Measurements from ENCODE around the gene CCL18. TPM values are rescaled to one million over a fixed set of nuclear protein-coding genes. Genes with fewer than 3 reads are reported as not detected.
A peak's percentile ranks its signal among the peaks of the same experiment; 100 is the strongest.
"Not testable (repeated sequence)": the region's sequence is repeated elsewhere in the genome, so short reads cannot be mapped to it uniquely, and the experiment has no call there.

Gene CCL18
- total RNA-seq, 8 experiments from 2014 or later: 0.29 to 0.73 (median 0.59) TPM; not detected in 4

- in situ Hi-C loops (cut with MboI; ENCODE audit: low pct_unique_long_range_greater_than_20kb in 2 of 9, low sequenced_read_pairs in 9 of 9, unreplicated experiment in 9 of 9): no loop called here
- 0 to 86% (median 60%) methylated on average over 2 of the region's 2 CpGs; no CpG with 5 or more reads in 2 of the 10 experiments for WGBS, 10 experiments
- no peak for ATAC-seq (replicated peaks in 6 of 8)
Measured at GRCh38 chr17:36055171-36055570, 8.9 kb upstream of the CCL18 start.

GRCh38 chr17:36055921-36056520, 8.1 kb upstream of the CCL18 start:
- no peak for ATAC-seq (replicated peaks in 6 of 8)
- WGBS, 10 experiments: 28 to 83% (median 59%) methylated on average over 1 to 4 of the region's 4 CpGs
- in situ Hi-C loops (cut with MboI; ENCODE audit: low pct_unique_long_range_greater_than_20kb in 2 of 9, low sequenced_read_pairs in 9 of 9, unreplicated experiment in 9 of 9): no loop called here
- H3K4me3 ChIP-seq: no peak overlapping the region
- H3K4me1 ChIP-seq (replicated peaks in 1 of 2): no peaks in the 10 kb centered on the region
- H3K27ac ChIP-seq: no peak overlapping the region

More at GRCh38 chr17:36055171-36055570, 8.9 kb upstream of the CCL18 start:
- Histone ChIP-seq H3K4me3 (no peak overlapping the region), H3K4me1 (replicated peaks in 1 of 2) (no peaks in the 10 kb centered on the region), H3K27ac (no peak overlapping the region)

GRCh38 chr17:36057911-36058310, 6.2 kb upstream of the CCL18 start:
- in situ Hi-C loops (cut with MboI; ENCODE audit: low pct_unique_long_range_greater_than_20kb in 2 of 9, low sequenced_read_pairs in 9 of 9, unreplicated experiment in 9 of 9): no loop called here
- no peak for ATAC-seq (replicated peaks in 6 of 8)
- Histone ChIP-seq H3K4me1 (replicated peaks in 1 of 2) (no peaks in the 10 kb centered on the region), H3K27ac (no peak overlapping the region), H3K4me3 (no peak overlapping the region)

- no peak overlapping the region for H3K4me3 ChIP-seq
- 0 to 94% (median 72%) methylated on average over 1 to 6 of the region's 7 CpGs; no CpG with 5 or more reads in 2 of the 10 experiments for WGBS, 10 experiments
- no peak overlapping the region for H3K27ac ChIP-seq
- H3K4me1 ChIP-seq (replicated peaks in 1 of 2): no peaks in the 10 kb centered on the region
- no peak for ATAC-seq (replicated peaks in 6 of 8)
- in situ Hi-C loops (cut with MboI; ENCODE audit: low pct_unique_long_range_greater_than_20kb in 2 of 9, low sequenced_read_pairs in 9 of 9, unreplicated experiment in 9 of 9): no loop called here
Measured at GRCh38 chr17:36059406-36059805, 4.7 kb upstream of the CCL18 start.

- in situ Hi-C loops (cut with MboI; ENCODE audit: low pct_unique_long_range_greater_than_20kb in 2 of 9, low sequenced_read_pairs in 9 of 9, unreplicated experiment in 9 of 9): no loop called here
Measured at GRCh38 chr17:36060816-36061215, 3.3 kb upstream of the CCL18 start.

GRCh38 chr17:36066365-36066985, 2.4 kb downstream of the CCL18 start:
- 10 to 96% (median 60%) methylated on average over 1 to 4 of the region's 6 CpGs; no CpG with 5 or more reads in 2 of the 10 experiments for WGBS, 10 experiments
- Histone ChIP-seq H3K4me3 (no peak overlapping the region), H3K27ac (no peak overlapping the region), H3K4me1 (replicated peaks in 1 of 2) (no peaks in the 10 kb centered on the region)
- in situ Hi-C loops (cut with MboI; ENCODE audit: low pct_unique_long_range_greater_than_20kb in 2 of 9, low sequenced_read_pairs in 9 of 9, unreplicated experiment in 9 of 9): no loop called here
- ATAC-seq (replicated peaks in 6 of 8): peak in 1 of 8 experiments; percentile 38

More at GRCh38 chr17:36060816-36061215, 3.3 kb upstream of the CCL18 start:
- WGBS, 10 experiments: 5 to 100% (median 61%) methylated on average over 1 to 2 of the region's 2 CpGs; no CpG with 5 or more reads in 1 of the 10 experiments
- Histone ChIP-seq H3K4me3 (no peak overlapping the region), H3K27ac (no peak overlapping the region), H3K4me1 (replicated peaks in 1 of 2) (no peaks in the 10 kb centered on the region)
- ATAC-seq (replicated peaks in 6 of 8): no peak

GRCh38 chr17:36068524-36068923, 4.5 kb downstream of the CCL18 start:
- H3K4me1 ChIP-seq (replicated peaks in 1 of 2): no peaks in the 10 kb centered on the region
- in situ Hi-C loops (cut with MboI; ENCODE audit: low pct_unique_long_range_greater_than_20kb in 2 of 9, low sequenced_read_pairs in 9 of 9, unreplicated experiment in 9 of 9): no loop called here
- H3K27ac ChIP-seq: no peak overlapping the region
- WGBS, 10 experiments: 15 to 86% (median 67%) methylated on average over 1 to 3 of the region's 3 CpGs; no CpG with 5 or more reads in 3 of the 10 experiments
- ATAC-seq (replicated peaks in 6 of 8): no peak
- H3K4me3 ChIP-seq: no peak overlapping the region

- H3K4me3 ChIP-seq: no peak overlapping the region
- in situ Hi-C loops (cut with MboI; ENCODE audit: low pct_unique_long_range_greater_than_20kb in 2 of 9, low sequenced_read_pairs in 9 of 9, unreplicated experiment in 9 of 9): no loop called here
- H3K4me1 ChIP-seq (replicated peaks in 1 of 2): no peaks in the 10 kb centered on the region
- H3K27ac ChIP-seq: no peak overlapping the region
- ATAC-seq (replicated peaks in 6 of 8): no peak
Measured at GRCh38 chr17:36069136-36069535, 5.1 kb downstream of the CCL18 start.

GRCh38 chr17:36070427-36070826, 6.4 kb downstream of the CCL18 start:
- H3K4me1 ChIP-seq (replicated peaks in 1 of 2): no peaks in the 10 kb centered on the region
- no peak overlapping the region for H3K4me3 ChIP-seq
- in situ Hi-C loops (cut with MboI; ENCODE audit: low pct_unique_long_range_greater_than_20kb in 2 of 9, low sequenced_read_pairs in 9 of 9, unreplicated experiment in 9 of 9): no loop called here
- WGBS, 10 experiments: 0 to 67% (median 13%) methylated on average over 1 to 2 of the region's 3 CpGs; no CpG with 5 or more reads in 4 of the 10 experiments
- no peak for ATAC-seq (replicated peaks in 6 of 8)
- H3K27ac ChIP-seq: no peak overlapping the region

GRCh38 chr17:36071751-36072150, 7.7 kb downstream of the CCL18 start:
- WGBS, 10 experiments: 0 to 88% (median 68%) methylated on average over 1 to 2 of the region's 2 CpGs; no CpG with 5 or more reads in 1 of the 10 experiments
- Histone ChIP-seq H3K4me3 (no peak overlapping the region), H3K4me1 (replicated peaks in 1 of 2) (no peaks in the 10 kb centered on the region)

GRCh38 chr17:36072431-36073121, 8.5 kb downstream of the CCL18 start:
- WGBS, 10 experiments: 4 to 90% (median 31%) methylated on average over 3 to 10 of the region's 12 CpGs; no CpG with 5 or more reads in 2 of the 10 experiments
- no peak overlapping the region for H3K4me3 ChIP-seq
- no peak overlapping the region for H3K27ac ChIP-seq
- H3K4me1 ChIP-seq (replicated peaks in 1 of 2): no peaks in the 10 kb centered on the region
- in situ Hi-C loops (cut with MboI; ENCODE audit: low pct_unique_long_range_greater_than_20kb in 2 of 9, low sequenced_read_pairs in 9 of 9, unreplicated experiment in 9 of 9): no loop called here
- peak in 3 of 8 experiments; percentile 31 to 68 (median 59) for ATAC-seq (replicated peaks in 6 of 8)

More at GRCh38 chr17:36071751-36072150, 7.7 kb downstream of the CCL18 start:
- in situ Hi-C loops (cut with MboI; ENCODE audit: low pct_unique_long_range_greater_than_20kb in 2 of 9, low sequenced_read_pairs in 9 of 9, unreplicated experiment in 9 of 9): no loop called here
- no peak overlapping the region for H3K27ac ChIP-seq
- ATAC-seq (replicated peaks in 6 of 8): no peak

GRCh38 chr17:36074365-36074764, 10.3 kb downstream of the CCL18 start:
- 22 to 83% (median 80%) methylated on average over 1 of the region's 1 CpG; no CpG with 5 or more reads in 4 of the 10 experiments for WGBS, 10 experiments
- no peak for ATAC-seq (replicated peaks in 6 of 8)
- H3K4me3 ChIP-seq: no peak overlapping the region
- no peak overlapping the region for H3K27ac ChIP-seq
- no peaks in the 10 kb centered on the region for H3K4me1 ChIP-seq (replicated peaks in 1 of 2)
- in situ Hi-C loops (cut with MboI; ENCODE audit: low pct_unique_long_range_greater_than_20kb in 2 of 9, low sequenced_read_pairs in 9 of 9, unreplicated experiment in 9 of 9): no loop called here

GRCh38 chr17:36081681-36082471, 17.8 kb downstream of the CCL18 start:
- not testable (repeated sequence) for H3K4me1 ChIP-seq (replicated peaks in 1 of 2)
- 20 to 92% (median 72%) methylated on average over 1 to 4 of the region's 5 CpGs; no CpG with 5 or more reads in 5 of the 10 experiments for WGBS, 10 experiments

More at GRCh38 chr17:36081681-36082471, 17.8 kb downstream of the CCL18 start:
- H3K27ac ChIP-seq; H3K4me3 ChIP-seq; in situ Hi-C loops (cut with MboI; ENCODE audit: low pct_unique_long_range_greater_than_20kb in 2 of 9, low sequenced_read_pairs in 9 of 9, unreplicated experiment in 9 of 9); ATAC-seq (replicated peaks in 6 of 8): not testable (repeated sequence)

All from motor neuron (in vitro differentiated cells).